HL-60/S4 treated with retinoic acid at 250 ng/mL for 4 days and 3 days (cell line): ENCODE measurements around the gene AP4M1.

Experiments used
- in situ Hi-C: fragments of 300-500 bp; cut with MboI; formaldehyde crosslinking; loops from 2 replicates; pipeline ENCODE4 v1.7.0; 2022; ENCODE audit warnings: low sequenced_read_pairs

The AP4M1 gene

GRCh38 chr7:100085515-100085914 lies 15.9 kb upstream of the AP4M1 start:
- in situ Hi-C loops, result no loop called here

- in situ Hi-C loops, result no loop called here
Measured at GRCh38 chr7:100087055-100087750, 14.2 kb upstream of the AP4M1 start.

GRCh38 chr7:100088095-100088620 lies 13.3 kb upstream of the AP4M1 start:
- in situ Hi-C loops, result no loop called here

GRCh38 chr7:100088621-100089457 lies 12.6 kb upstream of the AP4M1 start, which contains the start of gene COPS6:
Gene COPS6 (plus strand): TSS chr7:100088969. CDS start chr7:100088991, 22 bp downstream.
- in situ Hi-C loops, result no loop called here

GRCh38 chr7:100089458-100090196 lies 11.8 kb upstream of the AP4M1 start:
- in situ Hi-C loops, result no loop called here

GRCh38 chr7:100090527-100091410 lies 10.7 kb upstream of the AP4M1 start:
- in situ Hi-C loops, result no loop called here

GRCh38 chr7:100091411-100092181 lies 9.8 kb upstream of the AP4M1 start:
- in situ Hi-C loops, result no loop called here

GRCh38 chr7:100093054-100093453 lies 8.4 kb upstream of the AP4M1 start:
- in situ Hi-C loops, result no loop called here

- in situ Hi-C loops, result no loop called here
Measured at GRCh38 chr7:100093498-100093897, 7.9 kb upstream of the AP4M1 start.

GRCh38 chr7:100093925-100094486 lies 7.4 kb upstream of the AP4M1 start:
- in situ Hi-C loops, result no loop called here

GRCh38 chr7:100095289-100095688 lies 6.2 kb upstream of the AP4M1 start:
- in situ Hi-C loops, result no loop called here

- in situ Hi-C loops, result no loop called here
Measured at GRCh38 chr7:100095704-100096103, 5.7 kb upstream of the AP4M1 start.

GRCh38 chr7:100098913-100099312 lies 2.5 kb upstream of the AP4M1 start:
- in situ Hi-C loops, result no loop called here

GRCh38 chr7:100099452-100099851 lies 2.0 kb upstream of the AP4M1 start:
- in situ Hi-C loops, result no loop called here

- in situ Hi-C loops, result no loop called here
Measured at GRCh38 chr7:100100420-100101015, 925 bp upstream of the AP4M1 start.

- in situ Hi-C loops, result no loop called here
Measured at GRCh38 chr7:100102950-100103840, 1.8 kb downstream of the AP4M1 start.

- in situ Hi-C loops, result no loop called here
Measured at GRCh38 chr7:100105534-100105933, 4.1 kb downstream of the AP4M1 start.

GRCh38 chr7:100106633-100107032 lies 5.2 kb downstream of the AP4M1 start:
- in situ Hi-C loops, result no loop called here
